C4-2B (cell line): Measurements from ENCODE around the gene GATAD2B.
A peak's percentile ranks its signal among the peaks of the same experiment; 100 is the strongest.

Experiments used
- ZFX ChIP-seq: fragments of 450-650 bp; IDR thresholded peaks from 2 replicates; pipeline ENCODE4 v1.6.1; 2017
- TF ChIP-seq, protein P1 (sequence below): fragments of 450-650 bp; conservative IDR thresholded peaks from 2 replicates; pipeline ENCODE4 v1.5.1; 2017; ENCODE audit warnings: mild to moderate bottlenecking

DNA sequence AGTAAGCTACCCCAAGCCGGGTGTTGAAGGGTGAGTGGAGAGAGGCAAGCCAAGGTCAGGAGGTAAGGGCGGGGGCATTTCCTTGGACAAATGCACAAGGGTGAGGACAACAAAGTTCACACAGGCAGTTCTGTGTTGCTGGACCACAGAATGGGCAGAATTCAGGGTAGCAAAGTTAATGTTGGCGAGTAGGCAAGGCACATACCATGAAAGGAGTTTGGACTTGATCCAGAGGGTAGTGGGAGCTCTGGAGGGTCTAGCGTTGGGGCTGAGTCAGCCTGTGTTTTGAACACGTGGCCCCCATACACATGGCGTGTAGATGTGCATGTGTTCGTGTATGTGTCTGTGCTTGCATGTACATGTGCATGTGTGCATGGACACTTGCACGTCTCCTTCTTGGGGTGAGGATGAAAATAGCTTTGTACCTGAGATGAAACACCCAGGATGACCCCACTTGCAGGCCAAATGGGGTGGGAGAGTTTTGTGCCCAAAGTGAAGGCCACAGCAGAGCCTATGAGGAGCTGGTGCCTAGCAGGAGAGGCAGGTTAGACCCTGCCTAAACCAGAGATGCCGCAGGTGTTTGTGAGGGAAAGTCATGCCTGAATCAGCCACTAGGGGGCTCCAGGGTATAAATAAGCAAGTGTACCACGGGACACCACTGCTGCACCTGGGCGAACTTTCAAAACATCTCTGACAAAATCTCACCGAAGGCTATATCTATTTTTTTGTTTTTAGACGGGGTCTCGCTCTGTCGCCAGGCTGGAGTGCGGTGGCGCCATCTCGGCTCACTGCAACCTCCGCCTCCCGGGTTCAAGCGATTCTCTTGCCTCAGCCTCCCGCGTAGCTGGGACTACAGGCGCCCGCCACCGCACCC, 125.7 kb downstream of the GATAD2B start:
- TF ChIP-seq, protein P1, sequence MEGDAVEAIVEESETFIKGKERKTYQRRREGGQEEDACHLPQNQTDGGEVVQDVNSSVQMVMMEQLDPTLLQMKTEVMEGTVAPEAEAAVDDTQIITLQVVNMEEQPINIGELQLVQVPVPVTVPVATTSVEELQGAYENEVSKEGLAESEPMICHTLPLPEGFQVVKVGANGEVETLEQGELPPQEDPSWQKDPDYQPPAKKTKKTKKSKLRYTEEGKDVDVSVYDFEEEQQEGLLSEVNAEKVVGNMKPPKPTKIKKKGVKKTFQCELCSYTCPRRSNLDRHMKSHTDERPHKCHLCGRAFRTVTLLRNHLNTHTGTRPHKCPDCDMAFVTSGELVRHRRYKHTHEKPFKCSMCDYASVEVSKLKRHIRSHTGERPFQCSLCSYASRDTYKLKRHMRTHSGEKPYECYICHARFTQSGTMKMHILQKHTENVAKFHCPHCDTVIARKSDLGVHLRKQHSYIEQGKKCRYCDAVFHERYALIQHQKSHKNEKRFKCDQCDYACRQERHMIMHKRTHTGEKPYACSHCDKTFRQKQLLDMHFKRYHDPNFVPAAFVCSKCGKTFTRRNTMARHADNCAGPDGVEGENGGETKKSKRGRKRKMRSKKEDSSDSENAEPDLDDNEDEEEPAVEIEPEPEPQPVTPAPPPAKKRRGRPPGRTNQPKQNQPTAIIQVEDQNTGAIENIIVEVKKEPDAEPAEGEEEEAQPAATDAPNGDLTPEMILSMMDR, result peak; percentile 93
- no peak for TF ChIP-seq ZFX
